ENCODE data around the gene TP53RK.

DNA sequence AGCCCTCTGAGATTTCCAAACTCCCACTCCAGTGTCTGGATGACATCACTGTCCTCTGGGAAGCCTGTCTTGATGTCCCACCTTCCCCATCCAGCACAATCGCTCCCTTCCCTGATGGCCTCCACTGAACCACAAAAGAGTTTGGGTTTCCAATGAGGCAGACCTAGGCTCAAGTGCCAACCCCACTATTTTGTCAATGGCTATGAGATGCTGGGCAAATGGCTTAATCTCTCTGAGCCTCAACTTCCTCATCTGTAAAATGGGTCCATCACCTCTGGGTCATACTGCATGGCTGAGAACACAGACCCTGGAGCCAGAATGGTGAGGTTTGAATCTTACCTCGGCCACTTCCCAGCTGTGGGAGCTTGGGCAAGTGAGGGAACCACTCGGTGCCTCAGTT lies 49.7 kb downstream of the TP53RK start:
- TF ChIP-seq, protein P1, sequence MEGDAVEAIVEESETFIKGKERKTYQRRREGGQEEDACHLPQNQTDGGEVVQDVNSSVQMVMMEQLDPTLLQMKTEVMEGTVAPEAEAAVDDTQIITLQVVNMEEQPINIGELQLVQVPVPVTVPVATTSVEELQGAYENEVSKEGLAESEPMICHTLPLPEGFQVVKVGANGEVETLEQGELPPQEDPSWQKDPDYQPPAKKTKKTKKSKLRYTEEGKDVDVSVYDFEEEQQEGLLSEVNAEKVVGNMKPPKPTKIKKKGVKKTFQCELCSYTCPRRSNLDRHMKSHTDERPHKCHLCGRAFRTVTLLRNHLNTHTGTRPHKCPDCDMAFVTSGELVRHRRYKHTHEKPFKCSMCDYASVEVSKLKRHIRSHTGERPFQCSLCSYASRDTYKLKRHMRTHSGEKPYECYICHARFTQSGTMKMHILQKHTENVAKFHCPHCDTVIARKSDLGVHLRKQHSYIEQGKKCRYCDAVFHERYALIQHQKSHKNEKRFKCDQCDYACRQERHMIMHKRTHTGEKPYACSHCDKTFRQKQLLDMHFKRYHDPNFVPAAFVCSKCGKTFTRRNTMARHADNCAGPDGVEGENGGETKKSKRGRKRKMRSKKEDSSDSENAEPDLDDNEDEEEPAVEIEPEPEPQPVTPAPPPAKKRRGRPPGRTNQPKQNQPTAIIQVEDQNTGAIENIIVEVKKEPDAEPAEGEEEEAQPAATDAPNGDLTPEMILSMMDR (conservative IDR thresholded peaks at IDR 0.05), result no peak
- no peak for TF ChIP-seq ZFX (IDR thresholded peaks at IDR 0.05)
